ENCODE results near the gene SYNE1.
A peak's percentile ranks its signal among the peaks of the same experiment; 100 is the strongest.

The SYNE1 gene

GRCh38 chr6:152268846-152269442, 368.2 kb downstream of the SYNE1 start:
- DNase-seq: no peak

GRCh38 chr6:152267967-152268845, 369.0 kb downstream of the SYNE1 start:
- DNase-seq: no peak

GRCh38 chr6:152265651-152266050, 371.5 kb downstream of the SYNE1 start:
- no peak for DNase-seq

GRCh38 chr6:152263582-152263981, 373.6 kb downstream of the SYNE1 start:
- no peak for DNase-seq

- DNase-seq: peak; percentile 25
These were observed 376.0 kb downstream of the SYNE1 start for GRCh38 chr6:152261179-152261578.

- no peak for DNase-seq
These were observed 377.9 kb downstream of the SYNE1 start for GRCh38 chr6:152259234-152259633.

GRCh38 chr6:152257581-152257980, 379.6 kb downstream of the SYNE1 start:
- DNase-seq: no peak

GRCh38 chr6:152250127-152250526, 387.0 kb downstream of the SYNE1 start:
- no peak for DNase-seq

GRCh38 chr6:152248980-152249379, 388.2 kb downstream of the SYNE1 start:
- no peak for DNase-seq

GRCh38 chr6:152246554-152247337, 390.4 kb downstream of the SYNE1 start:
- no peak for DNase-seq

- DNase-seq: no peak
These were observed 392.0 kb downstream of the SYNE1 start for GRCh38 chr6:152244998-152245630.

GRCh38 chr6:152241013-152241766, 396.0 kb downstream of the SYNE1 start:
- DNase-seq: no peak

GRCh38 chr6:152240436-152240835, 396.7 kb downstream of the SYNE1 start:
- no peak for DNase-seq

GRCh38 chr6:152236370-152237097, 400.6 kb downstream of the SYNE1 start:
- no peak for DNase-seq

- no peak for DNase-seq
These were observed 403.4 kb downstream of the SYNE1 start for GRCh38 chr6:152233547-152234320.

- peak; percentile 29 for DNase-seq
These were observed 404.5 kb downstream of the SYNE1 start for GRCh38 chr6:152232501-152233151.

GRCh38 chr6:152229330-152229729, 407.8 kb downstream of the SYNE1 start:
- DNase-seq: no peak

- no peak for DNase-seq
These were observed 411.0 kb downstream of the SYNE1 start for GRCh38 chr6:152226119-152226518.

- no peak for DNase-seq
These were observed 411.8 kb downstream of the SYNE1 start for GRCh38 chr6:152225241-152225934.

GRCh38 chr6:152223636-152224035, 413.5 kb downstream of the SYNE1 start:
- DNase-seq: no peak
